Psoas muscle (tissue), 8 donors: Measurements from ENCODE around the gene OR4K13. TPM values are rescaled to one million over a fixed set of nuclear protein-coding genes. Genes with fewer than 3 reads are reported as not detected.

ENCODE experiments used
- ATAC-seq, 4 donors: fragments of 200-7000 bp; cut with Tn5 transposase; one replicate each; pipeline ENCODE4 v1.9.1; 2020; ENCODE audit warnings: moderate library complexity in 3 of 4, mild to moderate bottlenecking in 2 of 4
- DNase-seq, 2 donors: peaks; one replicate each; pipeline ENCODE4 v3.0.0-alpha.2; 2020
- H3K27ac ChIP-seq: fragments of 200-600 bp; one replicate; pipeline ENCODE4 v1.8.0; 2022
- H3K27me3 ChIP-seq, 3 donors: fragments of 200-600 bp in 1 of 3; one replicate each; pipeline versions ENCODE4 v1.6.1 to v1.8.0; 2013 to 2022; ENCODE audit warnings: low read length in 2 of 3, mild to moderate bottlenecking in 2 of 3, moderate library complexity in 1 of 3; ENCODE audit not compliant: insufficient read depth in 3 of 3
- H3K36me3 ChIP-seq, 2 donors: fragments of 200-600 bp in 1 of 2; one replicate each; pipeline versions ENCODE4 v1.6.1 to v1.8.0; 2013 to 2022; ENCODE audit warnings: low read depth in 1 of 2, mild to moderate bottlenecking in 1 of 2, moderate library complexity in 1 of 2; ENCODE audit not compliant: insufficient read depth in 1 of 2
- H3K4me1 ChIP-seq: fragments of 200-600 bp; one replicate; pipeline ENCODE4 v1.8.0; 2022
- H3K4me3 ChIP-seq: fragments of 200-600 bp; one replicate; pipeline ENCODE4 v1.8.0; 2022; ENCODE audit warnings: mild to moderate bottlenecking
- H3K9me3 ChIP-seq: fragments of 200-600 bp; one replicate; pipeline ENCODE4 v1.8.0; 2022
- CTCF ChIP-seq: fragments of 200-600 bp; IDR thresholded peaks from one replicate; pipeline ENCODE4 v1.8.0; 2022; ENCODE audit warnings: antibody characterized with exemption
- WGBS, 3 donors: extraction: QIAGEN DNeasy Blood & Tissue Kit; methylation state at CpG; one replicate each; pipeline versions ENCODE4 v1.1.6 to v1.1.7; 2013; 5-methylcytosine and 5-hydroxymethylcytosine counted together
- intact Hi-C, 2 donors: fragments of 100-400 bp; cut with DNase I; formaldehyde crosslinking; loops; one replicate each; pipeline versions ENCODE4 v1.11.0 to v1.14.2; 2022
- long read RNA-seq, 2 donors: library from polyadenylated mRNA; unstranded; transcript quantifications; one replicate each; pipeline ENCODE4 v2.0.0, GENCODE V29; 2021
- polyA plus RNA-seq, 3 donors: library from polyadenylated mRNA; stranded (reverse); fragments of 200-250 nt; gene quantifications; one replicate each; pipeline ENCODE4 v1.2.3, GENCODE V29; 2013
- total RNA-seq, 4 donors: library from RNA; stranded (reverse); fragmentation: NEBNext Ultra II Directional in 2 of 4; extraction: Animal tissue kit (Norgen Biotek cat#: 25700) in 2 of 4; gene quantifications; one replicate each; pipeline versions ENCODE4 v1.2.1 to v1.2.4, GENCODE V29; 2021 to 2023
- donor health status: healthy with polysubstance abuse.
- donor health status: DM: no; HTN: no; CAD: no; lungs with moderate emphysema.
- donor health status: Bipolar disorder and iron deficiency.
- donor health status: healthy.
- donor health status: DM: yes; HTN: yes; CAD: no.
- donor health status: DM: no; HTN: no; CAD: no.
- donor health status: DM: no; HTN: no; CAD: no.
- donor health status: DM: yes; HTN: yes; CAD: no.

OR4K13 gene
- total RNA-seq (not detected), polyA plus RNA-seq (not detected)
- long read RNA-seq, donor 1 = 0 reads
- long read RNA-seq, donor 2 = 0 reads

- intact Hi-C loops = no loop called here
- Histone ChIP-seq H3K9me3 (no peaks in the 10 kb centered on the region), H3K27me3 (no peaks in the 10 kb centered on the region), H3K27ac (no peak within 1 kb of the TSS), H3K36me3 (no peaks in the 10 kb centered on the region), H3K4me3 (no peak within 1 kb of the TSS), H3K4me1 (no peaks in the 10 kb centered on the region)
- no peak for DNase-seq
- no peak for ATAC-seq
- TF ChIP-seq CTCF = no peak
- WGBS, 3 donors = 87 to 94% (median 87%) methylated on average over 4 of the region's 4 CpGs
These were observed at the start of gene OR4K13 for GRCh38 chr14:20035938-20036337. Gene OR4K13, minus strand, starts transcription at chr14:20036038. Its CDS starts 1,280 bp downstream, at chr14:20034758.

- DNase-seq (no peak), ATAC-seq (no peak)
- H3K27me3 ChIP-seq = no peaks in the 10 kb centered on the region
- H3K9me3 ChIP-seq = no peaks in the 10 kb centered on the region
- H3K27ac ChIP-seq = no peak within 1 kb of the TSS
- 57 to 68% (median 59%) methylated on average over 2 of the region's 2 CpGs for WGBS, 3 donors
- no peak within 1 kb of the TSS for H3K4me3 ChIP-seq
- no peak for TF ChIP-seq CTCF
- intact Hi-C loops = no loop called here
- no peaks in the 10 kb centered on the region for H3K4me1 ChIP-seq
- H3K36me3 ChIP-seq = no peaks in the 10 kb centered on the region
These were observed 23.9 kb upstream of the OR4K13 start, which contains the start of gene OR4L1 for GRCh38 chr14:20059745-20060144. Gene OR4L1, plus strand, starts transcription at chr14:20060045. Its CDS starts 0 bp downstream, at chr14:20060045.

- no peaks in the 10 kb centered on the region for H3K27me3 ChIP-seq
- ATAC-seq (no peak), DNase-seq (no peak)
- H3K4me3 ChIP-seq = no peak overlapping the region
- H3K4me1 ChIP-seq = no peaks in the 10 kb centered on the region
- 50 to 67% (median 60%) methylated on average over 1 of the region's 1 CpG for WGBS, 3 donors
- intact Hi-C loops = no loop called here
- TF ChIP-seq CTCF = no peak
- H3K36me3 ChIP-seq = no peaks in the 10 kb centered on the region
- H3K27ac ChIP-seq = no peak overlapping the region
- no peaks in the 10 kb centered on the region for H3K9me3 ChIP-seq
These were observed 12.4 kb upstream of the OR4K13 start for GRCh38 chr14:20048202-20048601.

GRCh38 chr14:20044243-20044642 is 8.4 kb upstream of the OR4K13 start:
- no peak for DNase-seq
- intact Hi-C loops = no loop called here
- Histone ChIP-seq H3K4me1 (no peaks in the 10 kb centered on the region), H3K27me3 (no peaks in the 10 kb centered on the region), H3K27ac (no peak overlapping the region), H3K9me3 (no peaks in the 10 kb centered on the region), H3K36me3 (no peaks in the 10 kb centered on the region), H3K4me3 (no peak overlapping the region)
- ATAC-seq = no peak
- 64 to 69% (median 66%) methylated on average over 5 of the region's 5 CpGs for WGBS, 3 donors
- TF ChIP-seq CTCF = no peak

- ATAC-seq = no peak
- Histone ChIP-seq H3K9me3 (no peaks in the 10 kb centered on the region), H3K27ac (no peak overlapping the region), H3K4me3 (no peak overlapping the region), H3K4me1 (no peaks in the 10 kb centered on the region), H3K36me3 (no peaks in the 10 kb centered on the region), H3K27me3 (no peaks in the 10 kb centered on the region)
- 52 to 62% (median 60%) methylated on average over 3 of the region's 3 CpGs for WGBS, 3 donors
- TF ChIP-seq CTCF = no peak
- intact Hi-C loops = no loop called here
- no peak for DNase-seq
These were observed 389 bp downstream of the OR4K13 start for GRCh38 chr14:20035449-20035848.
